ENCODE results near the gene ACER2.

DNA sequence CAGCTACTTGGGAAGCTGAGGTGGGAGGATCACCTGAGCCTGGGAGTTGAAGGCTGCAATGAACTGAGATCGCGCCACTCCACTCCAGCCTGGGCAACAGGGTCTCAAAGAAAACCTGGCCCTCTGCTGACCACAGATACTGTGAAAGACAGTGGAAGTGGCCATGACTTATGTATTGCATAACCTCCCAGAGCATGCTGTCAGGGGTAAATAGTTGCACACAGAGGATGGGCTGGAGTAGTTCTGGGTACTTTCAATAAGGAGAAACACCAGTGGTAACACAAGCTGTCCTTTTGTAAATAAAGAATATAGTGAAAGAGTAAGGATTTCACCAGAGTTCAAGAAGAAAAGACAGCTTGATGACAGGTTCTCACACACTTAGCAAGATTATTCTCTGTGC lies 1.8 kb downstream of the ACER2 start:
- TF ChIP-seq POLR2AphosphoS5 (IDR thresholded peaks at IDR 0.05) (no peak), EP300 (IDR thresholded peaks at IDR 0.05) (no peak), POLR2A (IDR thresholded peaks at IDR 0.05) (no peak)
- TF ChIP-seq, protein P1, sequence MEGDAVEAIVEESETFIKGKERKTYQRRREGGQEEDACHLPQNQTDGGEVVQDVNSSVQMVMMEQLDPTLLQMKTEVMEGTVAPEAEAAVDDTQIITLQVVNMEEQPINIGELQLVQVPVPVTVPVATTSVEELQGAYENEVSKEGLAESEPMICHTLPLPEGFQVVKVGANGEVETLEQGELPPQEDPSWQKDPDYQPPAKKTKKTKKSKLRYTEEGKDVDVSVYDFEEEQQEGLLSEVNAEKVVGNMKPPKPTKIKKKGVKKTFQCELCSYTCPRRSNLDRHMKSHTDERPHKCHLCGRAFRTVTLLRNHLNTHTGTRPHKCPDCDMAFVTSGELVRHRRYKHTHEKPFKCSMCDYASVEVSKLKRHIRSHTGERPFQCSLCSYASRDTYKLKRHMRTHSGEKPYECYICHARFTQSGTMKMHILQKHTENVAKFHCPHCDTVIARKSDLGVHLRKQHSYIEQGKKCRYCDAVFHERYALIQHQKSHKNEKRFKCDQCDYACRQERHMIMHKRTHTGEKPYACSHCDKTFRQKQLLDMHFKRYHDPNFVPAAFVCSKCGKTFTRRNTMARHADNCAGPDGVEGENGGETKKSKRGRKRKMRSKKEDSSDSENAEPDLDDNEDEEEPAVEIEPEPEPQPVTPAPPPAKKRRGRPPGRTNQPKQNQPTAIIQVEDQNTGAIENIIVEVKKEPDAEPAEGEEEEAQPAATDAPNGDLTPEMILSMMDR (IDR thresholded peaks at IDR 0.05), result no peak

Data from stomach (tissue), 4 donors.